Parathyroid adenoma (tissue), 2 donors: Measurements from ENCODE around the gene HNRNPC.

ENCODE experiments used
- H2AFZ ChIP-seq: fragments of 300-600 bp; sonication (generic); one replicate; pipeline ENCODE4 v1.7.0; 2017; ENCODE audit warnings: antibody characterized with exemption, mild to moderate bottlenecking
- H3K27ac ChIP-seq: fragments of 300-600 bp; sonication (generic); one replicate; pipeline ENCODE4 v1.7.0; 2017
- H3K27me3 ChIP-seq: fragments of 300-600 bp; sonication (generic); one replicate; pipeline ENCODE4 v1.7.0; 2017; ENCODE audit warnings: low read length; ENCODE audit not compliant: control insufficient read depth, insufficient read depth
- H3K36me3 ChIP-seq: fragments of 300-600 bp; sonication (generic); one replicate; pipeline ENCODE4 v1.7.0; 2017; ENCODE audit warnings: low read length; ENCODE audit not compliant: control insufficient read depth, insufficient read depth
- H3K4me1 ChIP-seq: fragments of 300-600 bp; sonication (generic); one replicate; pipeline ENCODE4 v1.7.0; 2017; ENCODE audit warnings: control low read depth
- H3K4me2 ChIP-seq: fragments of 300-600 bp; sonication (generic); one replicate; pipeline ENCODE4 v1.7.0; 2017; ENCODE audit warnings: low read length
- H3K4me3 ChIP-seq: fragments of 300-600 bp; sonication (generic); one replicate; pipeline ENCODE4 v1.7.0; 2017; ENCODE audit warnings: low read depth, low read length
- H3K79me2 ChIP-seq: fragments of 300-600 bp; sonication (generic); one replicate; pipeline ENCODE4 v1.7.0; 2017; ENCODE audit warnings: control low read depth
- H3K9ac ChIP-seq: fragments of 300-600 bp; sonication (generic); one replicate; pipeline ENCODE4 v1.7.0; 2017; ENCODE audit warnings: mild to moderate bottlenecking
- H3K9me3 ChIP-seq: fragments of 300-600 bp; sonication (generic); one replicate; pipeline ENCODE4 v1.7.0; 2017; ENCODE audit warnings: low read length; ENCODE audit not compliant: control insufficient read depth
- TF ChIP-seq, protein P1 (sequence below): fragments of 300-600 bp; sonication (generic); IDR thresholded peaks from one replicate; pipeline ENCODE4 v1.7.0; 2017; ENCODE audit warnings: antibody characterized with exemption, mild to moderate bottlenecking
- donor health status: primary hyperparathyroidism.

The HNRNPC gene

GRCh38 chr14:21248338-21248737, 20.9 kb downstream of the HNRNPC start:
- H3K4me2 ChIP-seq: no peak overlapping the region
- H2AFZ ChIP-seq: no peak overlapping the region
- no peaks in the 10 kb centered on the region for H3K36me3 ChIP-seq
- TF ChIP-seq, protein P1, sequence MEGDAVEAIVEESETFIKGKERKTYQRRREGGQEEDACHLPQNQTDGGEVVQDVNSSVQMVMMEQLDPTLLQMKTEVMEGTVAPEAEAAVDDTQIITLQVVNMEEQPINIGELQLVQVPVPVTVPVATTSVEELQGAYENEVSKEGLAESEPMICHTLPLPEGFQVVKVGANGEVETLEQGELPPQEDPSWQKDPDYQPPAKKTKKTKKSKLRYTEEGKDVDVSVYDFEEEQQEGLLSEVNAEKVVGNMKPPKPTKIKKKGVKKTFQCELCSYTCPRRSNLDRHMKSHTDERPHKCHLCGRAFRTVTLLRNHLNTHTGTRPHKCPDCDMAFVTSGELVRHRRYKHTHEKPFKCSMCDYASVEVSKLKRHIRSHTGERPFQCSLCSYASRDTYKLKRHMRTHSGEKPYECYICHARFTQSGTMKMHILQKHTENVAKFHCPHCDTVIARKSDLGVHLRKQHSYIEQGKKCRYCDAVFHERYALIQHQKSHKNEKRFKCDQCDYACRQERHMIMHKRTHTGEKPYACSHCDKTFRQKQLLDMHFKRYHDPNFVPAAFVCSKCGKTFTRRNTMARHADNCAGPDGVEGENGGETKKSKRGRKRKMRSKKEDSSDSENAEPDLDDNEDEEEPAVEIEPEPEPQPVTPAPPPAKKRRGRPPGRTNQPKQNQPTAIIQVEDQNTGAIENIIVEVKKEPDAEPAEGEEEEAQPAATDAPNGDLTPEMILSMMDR: no peak
- H3K4me1 ChIP-seq: peaks cover 15% of the 10 kb centered on the region
- peaks cover 70% of the 10 kb centered on the region for H3K79me2 ChIP-seq
- H3K27me3 ChIP-seq: no peaks in the 10 kb centered on the region
- no peak overlapping the region for H3K4me3 ChIP-seq
- no peak overlapping the region for H3K9ac ChIP-seq
- no peaks in the 10 kb centered on the region for H3K9me3 ChIP-seq
- no peak overlapping the region for H3K27ac ChIP-seq

- no peaks in the 10 kb centered on the region for H3K27me3 ChIP-seq
- no peak overlapping the region for H2AFZ ChIP-seq
- no peak overlapping the region for H3K4me2 ChIP-seq
- no peak overlapping the region for H3K9ac ChIP-seq
- no peaks in the 10 kb centered on the region for H3K36me3 ChIP-seq
- H3K4me3 ChIP-seq: no peak overlapping the region
- H3K4me1 ChIP-seq: peaks cover 19% of the 10 kb centered on the region
- H3K27ac ChIP-seq: no peak overlapping the region
- no peaks in the 10 kb centered on the region for H3K9me3 ChIP-seq
- TF ChIP-seq, protein P1: no peak
- H3K79me2 ChIP-seq: peaks cover 76% of the 10 kb centered on the region
Observed at GRCh38 chr14:21245813-21246212, 23.4 kb downstream of the HNRNPC start.

DNA sequence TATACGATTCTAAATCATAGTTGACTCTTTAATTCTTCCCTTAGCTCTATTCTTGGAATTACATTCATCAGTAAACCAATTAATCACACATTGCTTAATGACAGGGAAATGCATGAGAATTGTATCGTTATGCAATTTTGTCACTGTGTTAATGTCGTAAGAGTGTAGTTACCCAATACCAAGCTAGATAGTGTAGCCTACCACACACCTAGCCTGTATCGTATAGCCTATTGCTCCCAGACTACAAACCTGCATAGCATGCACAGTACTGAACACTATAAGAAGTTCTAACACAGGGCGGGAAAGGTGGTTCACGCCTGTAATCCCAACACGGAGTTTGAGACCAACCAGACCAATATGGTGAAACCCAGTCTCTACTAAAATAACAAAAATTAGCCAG, 24.7 kb downstream of the HNRNPC start:
- no peak overlapping the region for H2AFZ ChIP-seq
- no peaks in the 10 kb centered on the region for H3K9me3 ChIP-seq
- TF ChIP-seq, protein P1: no peak
- peaks cover 19% of the 10 kb centered on the region for H3K4me1 ChIP-seq
- H3K4me3 ChIP-seq: no peak overlapping the region
- H3K4me2 ChIP-seq: no peak overlapping the region
- H3K9ac ChIP-seq: no peak overlapping the region
- peaks cover 77% of the 10 kb centered on the region for H3K79me2 ChIP-seq
- no peaks in the 10 kb centered on the region for H3K27me3 ChIP-seq
- H3K36me3 ChIP-seq: no peaks in the 10 kb centered on the region
- H3K27ac ChIP-seq: no peak overlapping the region

- Histone ChIP-seq H3K4me3 (no peak overlapping the region), H3K27me3 (no peaks in the 10 kb centered on the region), H3K36me3 (no peaks in the 10 kb centered on the region), H3K9ac (no peak overlapping the region), H3K79me2 (peaks cover 78% of the 10 kb centered on the region), H3K4me1 (peaks cover 6% of the 10 kb centered on the region), H3K27ac (no peak overlapping the region), H3K9me3 (no peaks in the 10 kb centered on the region), H3K4me2 (no peak overlapping the region), H2AFZ (no peak overlapping the region)
- TF ChIP-seq, protein P1: peak; percentile 46
Observed at GRCh38 chr14:21241218-21241819, 27.9 kb downstream of the HNRNPC start.

GRCh38 chr14:21240417-21240816, 28.8 kb downstream of the HNRNPC start:
- TF ChIP-seq, protein P1: no peak
- no peak overlapping the region for H3K4me2 ChIP-seq
- peaks cover 8% of the 10 kb centered on the region for H3K4me1 ChIP-seq
- H3K79me2 ChIP-seq: peaks cover 77% of the 10 kb centered on the region
- H3K4me3 ChIP-seq: no peak overlapping the region
- H2AFZ ChIP-seq: no peak overlapping the region
- H3K36me3 ChIP-seq: no peaks in the 10 kb centered on the region
- H3K9me3 ChIP-seq: no peaks in the 10 kb centered on the region
- no peak overlapping the region for H3K9ac ChIP-seq
- H3K27me3 ChIP-seq: no peaks in the 10 kb centered on the region
- no peak overlapping the region for H3K27ac ChIP-seq
